ENCODE data around the gene SPTBN2.

SPTBN2 gene

DNA sequence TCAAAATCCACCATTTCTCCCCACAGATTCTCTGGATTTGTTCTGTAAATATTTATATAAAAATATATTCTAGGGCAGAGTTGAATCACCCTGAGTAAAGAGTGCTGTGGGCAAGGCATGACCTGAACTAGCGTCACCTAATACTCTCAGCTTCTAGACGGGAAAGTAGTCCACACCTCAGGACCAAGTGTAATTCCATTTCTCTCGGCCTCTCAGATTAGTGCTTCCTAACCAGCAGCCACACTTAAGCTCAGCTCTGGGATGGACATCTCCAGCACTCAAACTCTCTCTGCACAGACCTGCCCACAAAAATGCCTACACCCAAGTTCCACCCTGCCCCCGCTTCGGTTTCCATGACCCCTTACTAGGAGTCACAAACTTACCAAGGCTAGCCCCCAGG is 5.3 kb downstream of the SPTBN2 start:
- no peak for DNase-seq

DNA sequence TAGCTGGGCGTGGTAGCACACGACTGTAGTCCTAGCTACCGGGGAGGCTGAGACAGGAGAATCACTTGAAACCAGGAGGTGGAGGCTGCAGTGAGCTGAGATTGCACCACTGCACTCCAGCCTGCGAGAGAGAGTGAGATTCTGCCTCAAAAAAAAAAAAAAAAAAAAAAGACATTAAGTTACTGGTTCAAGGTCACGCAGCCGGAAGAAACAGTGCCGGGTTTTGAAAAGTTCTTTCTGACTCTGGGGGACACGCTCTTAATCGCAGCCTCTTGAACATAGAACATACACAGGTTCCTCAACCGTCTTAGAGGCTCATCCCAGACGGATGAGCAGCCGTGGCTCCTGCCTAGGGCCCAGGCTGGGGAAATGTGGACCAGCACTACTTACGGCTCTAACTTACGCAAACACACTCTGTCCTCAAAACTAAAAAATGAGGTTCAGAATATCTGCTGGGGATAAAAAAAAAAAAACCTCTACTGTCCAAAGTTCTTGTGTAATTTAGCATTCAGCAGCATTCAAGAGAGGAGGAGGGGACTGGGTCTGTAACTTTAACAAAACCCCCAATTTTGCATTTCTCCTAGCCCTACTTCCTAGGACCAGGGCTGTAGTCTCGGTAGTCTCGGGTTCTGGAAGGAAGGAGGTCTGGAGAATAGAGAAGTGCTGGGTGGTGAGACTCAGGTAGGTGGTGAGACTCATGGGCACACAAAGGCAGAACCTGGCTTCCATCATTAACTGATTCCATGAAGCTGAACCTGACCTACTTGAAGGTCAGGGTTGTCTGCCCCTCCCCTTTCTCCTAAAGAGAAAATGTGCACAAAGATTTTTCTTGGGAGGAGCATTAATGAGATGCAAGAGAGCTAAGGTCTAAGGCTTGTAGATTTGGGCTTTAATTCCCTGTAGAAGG is 6.0 kb downstream of the SPTBN2 start:
- DNase-seq, result no peak

DNA sequence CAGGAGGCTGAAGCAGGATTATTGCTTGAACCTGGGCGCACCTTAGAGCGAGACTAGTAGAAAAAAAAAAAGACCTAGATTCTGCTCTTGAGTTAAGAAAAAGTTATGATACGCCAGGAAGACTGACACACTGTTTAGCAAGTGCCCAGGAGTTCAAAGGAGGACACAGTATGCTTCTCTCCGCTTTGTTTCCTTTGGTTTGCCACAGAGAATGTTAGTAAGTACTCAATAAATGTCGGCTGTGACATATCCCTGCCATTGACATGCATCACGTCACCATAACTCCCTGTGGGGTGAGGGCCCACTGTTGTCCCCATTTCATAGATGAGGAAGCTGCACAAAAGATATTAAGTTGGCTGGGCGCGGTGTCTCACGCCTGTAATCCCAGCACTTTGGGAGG is 7.1 kb downstream of the SPTBN2 start:
- DNase-seq, result no peak

DNA sequence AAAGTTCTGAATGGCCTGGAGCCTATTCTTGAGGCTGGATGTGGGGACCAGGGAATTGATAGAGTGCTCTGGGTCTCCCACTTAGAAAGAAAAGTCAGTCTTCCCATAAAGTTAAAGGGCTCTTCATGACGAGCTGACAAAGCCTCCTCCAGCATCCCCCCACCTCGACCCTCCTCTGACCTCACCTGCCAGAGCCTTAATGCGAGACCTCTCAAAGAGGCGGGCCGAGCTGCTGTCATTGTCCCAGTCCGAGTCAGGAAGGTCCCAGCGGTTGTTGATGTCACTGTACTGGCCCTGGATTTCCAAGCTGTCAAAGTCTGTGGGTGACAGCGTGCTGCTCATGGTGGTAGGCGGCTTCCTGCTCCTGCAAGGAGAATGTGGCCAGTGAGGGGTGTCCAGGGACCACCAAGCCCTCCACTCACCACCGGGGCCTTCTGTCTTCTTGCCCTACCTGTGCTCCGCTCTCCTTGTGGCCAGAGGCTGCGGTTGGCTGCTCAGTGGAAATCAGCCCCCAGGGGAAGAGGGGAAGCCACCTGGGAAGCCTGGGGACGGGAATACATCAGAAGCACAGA is 8.0 kb downstream of the SPTBN2 start:
- DNase-seq, result no peak

DNA sequence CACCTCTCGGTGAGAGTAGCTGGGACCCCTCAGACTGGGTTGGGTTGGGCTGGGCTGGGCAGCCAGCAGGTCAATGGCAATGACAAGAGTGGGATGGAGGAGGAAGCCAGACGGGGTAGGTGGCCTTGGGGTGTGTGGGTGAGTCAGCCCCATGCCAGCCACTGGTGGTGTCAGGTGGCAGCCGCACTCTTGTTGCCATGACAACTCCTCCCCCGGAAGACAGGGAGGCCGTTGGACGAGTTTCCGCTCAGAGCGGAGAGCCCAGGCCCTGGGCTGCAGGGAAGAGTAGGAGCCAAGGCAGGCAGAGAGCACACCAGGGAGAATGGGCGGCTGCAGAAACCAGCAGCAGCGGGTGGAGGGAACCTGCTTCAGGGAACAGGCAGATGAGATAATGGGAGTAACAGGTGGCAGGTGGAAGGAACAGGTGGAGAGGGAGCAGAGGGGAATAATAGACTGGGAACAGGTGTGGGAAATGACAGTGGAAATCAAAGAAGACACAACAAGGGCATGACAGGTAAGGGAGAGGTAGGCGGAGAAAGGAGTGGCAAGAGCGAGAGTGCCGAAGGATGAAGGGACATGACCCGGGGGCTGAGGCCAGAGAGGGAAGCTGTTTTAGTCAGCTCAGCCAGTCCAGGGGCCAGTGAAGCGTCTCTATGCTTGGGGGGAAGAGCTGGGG is 8.7 kb downstream of the SPTBN2 start:
- DNase-seq, result no peak

DNA sequence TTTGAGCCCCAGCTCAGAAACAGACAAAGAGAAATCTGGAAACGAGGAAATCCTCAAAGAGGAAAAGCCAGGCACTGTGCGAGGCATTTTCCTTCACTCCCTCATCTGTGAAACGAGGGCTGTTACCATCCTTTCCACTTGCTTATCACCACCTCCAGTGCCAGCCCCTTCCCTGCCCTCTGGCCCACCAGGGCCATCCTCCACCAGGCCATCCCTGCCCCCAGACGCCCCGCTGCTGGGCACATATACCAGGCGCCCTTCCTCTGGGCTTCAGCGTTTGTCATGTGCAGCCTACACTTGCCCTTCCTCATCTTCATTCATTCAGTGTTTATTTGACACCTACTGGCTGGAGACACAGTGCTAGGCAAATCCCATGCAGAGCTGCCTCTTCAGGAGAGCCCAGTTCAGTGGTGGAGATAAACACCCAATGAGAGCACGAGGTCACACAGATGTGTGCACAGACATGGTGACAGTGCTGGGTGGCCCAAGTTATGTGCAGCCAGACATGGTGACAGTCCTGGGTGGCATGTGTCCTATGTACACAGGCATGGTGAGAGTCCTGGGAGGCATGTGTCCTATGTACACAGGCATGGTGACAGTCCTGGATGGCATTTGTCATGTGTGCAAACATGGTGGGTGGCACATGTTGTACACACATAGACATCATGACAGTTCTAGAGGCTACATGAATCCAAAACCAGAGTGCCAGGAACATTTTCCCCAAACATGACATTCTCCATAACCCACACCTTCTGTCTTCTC is 9.7 kb downstream of the SPTBN2 start:
- DNase-seq, result no peak

DNA sequence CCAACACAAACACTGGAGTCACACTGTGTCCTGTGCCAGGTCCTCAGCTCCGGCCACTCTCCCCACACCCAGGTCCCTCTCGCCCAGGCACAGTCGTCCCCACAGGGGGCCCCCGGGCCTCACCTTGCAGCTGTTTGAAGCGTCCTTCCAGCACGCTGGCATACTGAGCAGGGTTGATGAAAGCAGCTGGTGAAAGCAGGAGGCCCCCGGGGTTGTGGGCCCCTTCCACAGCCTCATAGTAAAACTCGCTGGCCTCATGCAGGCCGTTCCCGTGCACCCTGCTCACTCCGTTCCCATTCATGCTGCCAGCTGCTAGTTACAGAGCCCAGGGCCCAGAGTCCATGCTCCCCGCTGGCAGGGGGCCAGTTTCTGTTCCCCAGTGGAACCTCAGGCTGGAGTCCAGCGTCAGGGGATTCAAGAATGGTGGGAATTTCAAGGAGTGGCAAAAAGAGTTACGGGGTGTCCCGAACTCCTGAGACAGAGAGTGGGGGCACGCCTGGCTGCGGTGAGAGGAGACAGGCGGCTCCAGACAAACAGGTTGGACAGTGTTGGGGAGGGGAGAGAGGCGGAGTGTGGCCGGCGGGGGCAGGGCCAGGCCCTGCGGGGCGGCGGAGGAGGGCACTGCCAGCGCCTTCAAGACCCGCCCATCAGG is 10.6 kb downstream of the SPTBN2 start:
- no peak for DNase-seq

DNA sequence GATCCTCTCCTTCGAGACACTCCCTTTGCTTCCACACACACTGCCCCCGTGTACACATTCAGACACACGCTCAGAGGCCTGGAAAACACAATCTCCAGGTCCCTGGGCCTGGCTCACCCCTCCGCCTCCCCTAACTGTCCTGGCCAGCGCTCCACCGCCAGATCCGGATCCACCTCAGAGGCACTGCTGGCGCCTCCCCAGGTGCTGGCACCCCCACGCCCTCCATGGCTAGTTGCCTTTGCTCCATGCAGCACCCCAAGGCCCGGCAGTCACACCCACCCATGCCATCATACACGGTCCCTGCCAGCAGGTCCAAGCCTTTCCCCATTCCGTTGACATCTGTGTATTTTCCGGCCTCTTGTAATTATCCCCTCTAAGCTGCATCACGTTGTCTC is 11.1 kb downstream of the SPTBN2 start:
- no peak for DNase-seq

DNA sequence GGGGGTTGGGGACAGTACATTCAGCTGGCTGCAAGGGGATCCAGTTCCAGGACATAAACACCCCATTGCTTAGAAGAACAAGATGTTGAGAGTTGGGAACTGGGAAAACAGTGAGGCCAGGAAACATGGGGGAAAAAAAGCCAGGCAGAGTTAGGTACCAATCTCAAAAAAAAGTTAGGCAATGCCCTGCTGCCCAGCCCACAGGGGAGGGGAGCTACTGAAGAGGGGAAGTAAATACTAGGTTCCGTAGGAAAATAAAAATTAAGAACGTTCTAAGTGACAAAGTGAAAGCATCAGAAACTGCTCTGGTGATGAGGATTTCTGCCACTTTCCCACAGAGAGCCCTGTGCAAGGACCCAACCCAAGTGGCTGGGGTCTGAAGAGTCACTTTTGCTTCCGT is 12.0 kb downstream of the SPTBN2 start:
- DNase-seq, result no peak

DNA sequence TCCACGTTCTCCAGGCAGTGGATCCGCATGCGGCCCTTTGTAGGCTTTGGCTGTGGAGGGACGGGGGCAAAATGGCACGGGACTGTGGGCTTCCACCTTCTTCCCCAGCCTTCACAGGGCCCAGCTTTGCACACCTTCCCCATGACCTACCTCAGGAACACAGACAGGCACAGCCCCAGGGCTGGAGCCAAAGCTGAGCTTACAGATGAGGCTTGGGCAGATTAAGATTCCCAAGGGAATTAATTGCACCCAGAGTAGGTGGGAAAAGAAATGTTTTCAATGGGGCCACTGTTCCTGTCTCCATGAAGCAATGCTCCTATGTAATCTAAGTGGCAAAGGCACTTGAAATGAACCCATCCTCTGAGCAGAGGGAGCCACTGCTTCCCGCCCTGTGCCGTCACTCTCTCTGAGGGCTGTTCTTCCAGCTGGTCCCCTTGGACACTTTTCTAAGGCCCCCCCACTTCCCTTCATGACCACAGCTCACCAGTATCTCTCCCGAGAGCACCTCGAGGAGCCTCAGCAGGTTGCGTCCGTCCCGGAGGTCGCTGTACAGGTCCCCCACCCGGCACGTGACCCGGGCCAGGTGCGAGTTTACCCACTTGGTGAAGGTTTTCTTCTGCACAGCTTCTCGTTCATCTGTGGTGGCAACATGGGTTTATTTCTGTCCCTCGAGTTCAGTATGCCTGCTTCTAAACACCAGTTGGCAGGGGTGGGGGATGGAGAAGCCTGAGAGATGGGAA is 13.5 kb downstream of the SPTBN2 start:
- DNase-seq, result no peak

DNA sequence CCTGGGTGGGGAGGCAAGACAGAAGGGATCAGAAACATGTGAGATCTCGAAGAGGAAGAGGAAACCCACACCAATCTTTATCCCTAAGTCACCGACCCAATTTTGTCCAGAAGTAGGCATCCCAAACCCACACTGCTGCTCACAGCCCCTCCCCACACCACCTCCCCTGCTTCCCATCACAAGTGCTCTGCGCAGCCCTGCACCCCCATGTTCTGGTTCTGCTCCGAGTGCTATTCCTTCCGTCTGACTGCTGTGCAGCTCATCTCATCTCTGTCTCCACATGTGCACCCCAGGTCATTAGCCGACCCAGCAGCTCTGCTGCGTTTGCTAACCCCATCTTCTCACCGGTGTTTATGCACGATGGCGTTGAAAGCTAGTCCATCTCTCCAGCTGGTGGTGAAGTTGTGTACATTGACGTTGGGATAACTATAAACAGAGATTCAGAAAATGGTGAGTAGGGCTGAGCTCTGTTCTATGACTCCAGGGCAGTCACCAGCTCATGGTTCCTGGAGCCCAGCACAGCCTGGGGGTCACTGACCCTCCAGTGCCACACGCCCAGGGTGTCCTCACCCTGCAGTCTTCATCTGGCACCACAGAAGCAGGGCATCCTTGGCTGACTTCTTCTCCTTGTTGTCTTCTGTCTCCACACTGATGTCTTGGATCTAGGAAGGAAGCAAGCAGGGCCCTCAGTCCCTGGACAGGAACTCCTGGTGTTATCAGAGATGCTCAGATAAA is 15.1 kb downstream of the SPTBN2 start:
- no peak for DNase-seq

DNA sequence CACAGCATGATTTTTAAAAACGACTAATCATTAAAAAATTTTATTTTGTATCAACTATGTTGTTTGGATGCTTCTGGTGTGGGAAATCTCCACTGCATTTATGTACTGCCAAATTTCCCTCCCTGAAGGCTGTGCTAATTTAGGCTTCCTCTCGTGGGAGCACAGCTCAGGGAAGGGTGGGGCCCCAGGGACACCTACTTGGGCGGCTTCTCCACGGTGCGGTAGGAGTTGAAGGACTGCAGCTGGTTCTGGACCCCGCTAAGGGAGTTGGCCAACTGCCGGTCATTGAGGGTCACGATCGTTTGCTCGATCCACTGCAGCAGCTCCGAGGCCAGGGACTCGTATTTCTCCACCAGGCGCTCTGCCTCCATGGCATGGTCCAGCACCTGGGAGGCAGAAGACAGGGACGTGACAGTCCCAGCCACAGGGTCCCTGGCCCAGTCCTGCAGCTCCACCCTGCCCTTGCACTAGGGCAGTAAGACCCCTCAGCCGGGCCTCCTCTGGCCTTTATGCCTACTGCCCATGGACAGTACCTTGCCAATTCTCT is 18.6 kb downstream of the SPTBN2 start:
- no peak for DNase-seq

DNA sequence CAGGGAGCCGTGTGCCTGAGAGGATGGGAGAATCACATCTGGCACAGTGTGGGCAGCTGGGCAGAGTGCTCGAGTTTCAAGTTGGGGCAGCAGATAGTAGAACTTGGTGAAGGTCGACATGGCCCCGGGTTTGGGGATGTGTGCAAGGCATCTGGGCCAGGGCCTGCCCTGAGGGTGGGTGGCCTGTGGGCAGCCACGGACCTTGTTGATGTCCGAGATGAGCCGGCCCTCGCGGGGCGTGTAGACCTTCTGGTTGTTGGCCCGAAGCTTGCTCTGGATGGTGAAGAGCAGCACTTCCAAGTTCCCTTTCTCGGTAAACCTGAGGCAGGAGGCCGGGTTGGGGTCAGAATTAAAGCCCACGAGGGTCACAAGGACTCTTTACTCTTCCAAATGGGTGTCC is 20.3 kb downstream of the SPTBN2 start:
- DNase-seq, result no peak

DNA sequence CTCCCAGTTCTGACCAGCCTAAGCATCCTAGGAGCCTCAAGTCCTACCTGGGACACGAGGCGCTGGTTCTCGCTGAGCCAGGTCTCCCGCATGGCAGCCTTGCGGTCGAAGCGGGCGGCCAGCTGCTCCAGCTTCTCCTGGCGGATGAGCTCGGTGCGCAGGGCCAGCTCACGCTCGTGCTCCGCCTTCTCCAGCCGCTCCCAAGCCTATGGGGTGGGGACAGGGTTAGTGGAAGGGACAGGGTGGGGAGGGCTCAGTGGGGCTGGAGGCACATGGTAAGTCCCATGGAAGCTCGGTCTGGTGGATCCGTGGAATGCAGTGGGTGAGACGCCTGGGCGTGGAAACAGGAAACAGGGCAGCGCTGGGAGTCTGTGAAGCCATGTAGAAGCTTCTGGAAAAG is 20.9 kb downstream of the SPTBN2 start:
- no peak for DNase-seq

DNA sequence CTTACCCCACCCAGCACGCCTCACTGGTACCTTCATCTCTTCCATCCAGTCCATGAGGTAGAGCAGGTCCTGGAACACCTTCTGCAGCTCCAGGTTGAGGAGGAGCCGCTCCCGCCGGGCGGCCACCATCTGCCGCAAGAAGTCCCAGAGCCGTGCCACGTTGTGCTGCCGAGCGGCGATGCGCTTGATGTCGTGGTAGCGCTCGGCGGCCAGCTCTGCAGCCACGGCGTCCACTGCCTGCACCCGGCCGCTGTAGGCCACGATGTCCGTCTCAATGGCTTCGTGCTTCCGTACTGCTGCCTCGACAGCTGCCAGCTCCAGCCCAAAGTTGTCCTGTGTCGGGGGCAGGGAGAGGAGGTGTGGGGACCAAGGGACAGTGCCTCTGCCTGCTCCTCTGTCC is 21.5 kb downstream of the SPTBN2 start:
- DNase-seq, result no peak

DNA sequence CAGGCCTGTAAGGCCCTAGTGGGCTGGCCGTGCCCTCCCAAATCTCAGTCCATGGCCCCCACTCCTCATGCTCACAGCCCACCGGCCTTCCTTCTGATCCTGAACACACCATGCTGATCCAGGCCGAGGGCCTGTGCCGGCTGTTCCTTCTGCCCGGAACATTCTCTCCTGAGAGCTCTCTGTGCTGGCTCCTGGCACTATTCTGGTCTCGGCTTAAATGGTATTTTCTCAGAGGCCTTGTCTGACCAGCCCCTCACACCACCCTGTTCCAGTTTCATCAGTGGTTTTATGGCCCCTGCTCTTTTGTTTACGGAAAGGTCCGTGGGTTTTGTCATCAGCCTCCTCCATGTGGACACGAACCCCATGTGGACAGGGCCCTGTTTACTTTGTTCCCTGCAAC is 22.0 kb downstream of the SPTBN2 start:
- DNase-seq, result no peak

DNA sequence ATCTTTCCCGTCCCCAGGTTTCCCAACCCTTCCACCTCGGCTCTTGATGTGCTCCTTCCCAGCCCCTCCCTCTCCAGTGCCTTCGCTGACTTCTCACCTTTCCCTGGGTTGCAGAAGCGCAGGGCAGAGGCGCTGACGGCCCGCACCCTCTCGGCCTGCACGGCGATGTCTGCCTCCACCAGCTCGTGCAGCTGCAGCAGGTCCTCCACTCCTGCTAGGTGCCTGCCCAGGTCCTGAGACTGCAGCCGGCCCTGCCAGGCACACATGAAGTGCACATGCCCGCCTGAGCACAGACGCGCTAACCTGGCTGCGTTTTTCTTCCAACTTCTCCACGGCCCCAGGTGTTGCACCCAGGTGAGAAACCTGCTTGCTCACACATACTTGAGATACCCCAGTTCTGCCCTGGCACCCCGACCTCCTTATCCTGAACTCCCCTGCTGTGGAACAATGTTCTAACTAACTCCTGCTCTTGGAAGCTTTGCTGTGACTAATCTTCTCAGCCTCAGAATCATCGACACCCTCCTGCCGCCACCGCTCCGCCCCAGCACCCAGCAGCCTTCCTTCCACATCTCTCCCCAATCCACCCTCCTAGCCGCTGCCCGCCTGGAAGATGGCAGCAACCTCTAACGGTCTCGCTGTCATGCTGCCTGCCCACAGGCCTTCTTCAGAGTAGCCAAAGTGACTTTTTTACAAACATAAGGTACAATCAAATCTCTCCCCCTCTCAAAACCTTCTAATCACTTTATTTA is 23.3 kb downstream of the SPTBN2 start:
- no peak for DNase-seq

DNA sequence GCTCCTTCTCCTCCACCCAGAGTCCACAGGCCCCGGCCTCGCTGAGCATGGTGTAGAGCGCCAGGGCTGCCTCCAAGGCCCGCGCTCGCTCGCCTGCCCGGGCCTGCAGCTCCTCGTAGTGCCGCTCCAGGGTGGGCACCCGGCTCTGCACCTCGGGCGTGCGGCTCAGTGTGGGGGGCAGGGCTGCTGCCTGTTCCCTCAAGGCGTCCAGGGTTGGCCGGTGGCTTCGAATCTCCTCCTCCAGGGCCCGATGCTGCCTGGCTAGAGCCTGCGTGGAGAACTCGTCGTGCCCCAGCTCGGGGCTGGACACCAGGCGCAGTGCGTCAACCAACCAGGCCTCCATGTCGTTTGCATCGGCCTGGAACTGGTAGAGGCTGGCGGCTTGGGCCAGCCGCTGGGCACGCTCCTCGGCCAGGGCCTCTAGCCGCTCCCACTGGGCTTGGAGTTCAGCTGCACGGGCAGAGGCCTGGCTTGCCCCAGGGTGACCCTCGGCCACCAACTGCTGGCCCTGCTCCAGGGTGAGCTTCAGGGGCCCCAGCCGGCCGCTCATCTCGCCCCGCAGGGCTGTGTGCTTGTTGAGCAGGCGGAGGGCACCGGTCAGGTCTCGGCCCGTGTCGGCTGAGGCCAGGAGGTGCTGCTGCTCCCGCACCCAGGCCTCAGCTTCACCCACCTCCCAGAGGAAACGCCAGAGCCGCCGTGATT is 24.2 kb downstream of the SPTBN2 start:
- no peak for DNase-seq

DNA sequence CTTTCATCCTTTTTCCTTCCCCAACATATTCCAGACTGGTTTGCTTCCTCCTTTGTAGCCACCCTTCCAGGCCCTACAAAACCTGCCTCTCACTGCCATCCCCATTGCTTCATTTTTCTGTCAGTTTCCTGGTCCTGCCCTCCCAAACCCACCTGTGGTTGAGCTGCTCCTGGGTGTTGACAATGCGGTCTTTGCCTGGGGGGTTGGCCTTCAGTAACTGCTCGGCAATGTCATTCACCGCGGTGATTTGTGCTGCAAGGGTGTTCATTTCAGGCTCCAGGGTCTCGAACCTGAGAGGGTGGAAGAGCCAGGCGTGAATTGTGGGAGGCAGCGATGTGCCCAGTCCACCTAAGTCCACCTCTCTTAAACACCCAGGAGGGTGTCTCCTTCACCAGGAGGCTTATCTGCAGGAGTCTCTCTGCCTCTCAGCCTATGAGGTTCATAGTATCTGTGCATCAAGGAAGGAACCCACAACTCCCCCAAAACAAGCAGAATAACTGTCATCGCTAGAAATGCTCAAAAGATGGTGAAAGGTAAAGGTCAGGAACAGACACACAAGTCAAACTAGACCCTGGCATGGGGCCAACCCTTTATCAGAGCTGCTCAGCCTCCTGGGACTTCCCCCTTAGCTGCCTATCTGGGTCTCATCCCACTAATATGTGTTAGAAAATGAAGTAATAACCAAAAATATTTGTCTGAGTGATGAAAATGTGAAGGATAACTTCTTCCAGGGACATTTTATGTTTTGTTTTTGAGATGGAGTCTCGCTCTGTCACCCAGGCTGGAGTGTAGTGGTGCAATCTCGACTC is 27.4 kb downstream of the SPTBN2 start:
- no peak for DNase-seq

Data from 8988T (cell line).